GM03348 (cell line): Measurements from ENCODE around the gene ZNF628.

Source experiments
- DNase-seq: peaks from one replicate; pipeline ENCODE4 v3.0.0; 2012; ENCODE audit warnings: low spot score

The ZNF628 gene

DNA sequence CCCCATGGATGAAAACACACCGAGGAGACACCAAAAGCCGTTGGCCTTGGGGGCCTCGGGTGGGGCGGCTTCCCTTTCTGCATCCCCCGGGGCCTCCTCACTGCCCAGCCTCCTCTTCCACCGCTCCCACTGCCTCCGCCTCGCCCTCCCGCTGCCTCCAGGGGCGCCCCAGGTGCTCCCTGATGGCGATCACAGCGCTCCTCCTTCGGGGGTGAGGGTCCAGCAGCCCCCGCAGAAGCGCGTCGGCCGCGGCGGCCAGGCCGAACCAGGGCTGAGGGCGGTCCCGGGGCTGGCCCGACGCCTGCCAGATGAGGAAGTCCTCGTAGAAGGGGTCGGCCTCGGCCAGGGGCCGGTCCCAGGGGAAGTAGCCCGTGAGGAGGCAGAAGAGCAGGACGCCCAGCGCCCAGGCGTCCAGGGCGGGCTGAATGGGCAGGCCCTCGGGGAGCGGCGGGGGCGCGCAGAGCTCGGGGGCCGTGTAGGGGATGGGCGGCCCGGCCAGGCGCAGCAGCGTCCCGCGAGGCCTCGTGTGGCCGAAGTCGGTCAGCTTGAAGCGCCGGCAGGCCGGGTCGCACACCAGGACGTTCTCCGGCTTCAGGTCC is 53.3 kb downstream of the ZNF628 start:
- DNase-seq: no peak

DNA sequence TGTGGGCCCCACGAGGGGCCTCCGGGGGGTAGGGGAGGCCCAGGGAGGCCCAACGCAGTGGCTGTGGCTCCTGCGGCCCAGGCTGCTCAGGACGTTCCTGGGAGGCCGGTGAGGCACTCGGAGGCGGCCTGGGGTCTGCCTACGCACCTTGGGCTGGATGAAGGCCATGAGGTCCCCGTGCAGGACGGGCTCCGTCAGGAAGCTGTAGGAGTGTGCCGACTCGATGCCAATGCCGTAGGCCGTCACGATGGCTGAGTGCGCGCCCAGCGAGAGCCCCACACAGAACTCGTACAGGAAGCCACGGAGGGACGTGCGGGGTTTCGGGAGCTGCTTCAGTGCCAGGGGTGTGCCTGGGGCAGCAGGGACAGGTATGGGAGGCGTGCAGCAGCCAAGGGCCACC is 54.6 kb downstream of the ZNF628 start:
- DNase-seq: no peak
